ENCODE data around the gene M1AP.
"Not testable (repeated sequence)": the region's sequence is repeated elsewhere in the genome, so short reads cannot be mapped to it uniquely, and the experiment has no call there.

M1AP gene

GRCh38 chr2:74562126-74562775 lies 85.9 kb downstream of the M1AP start:
- no peak for DNase-seq

GRCh38 chr2:74561022-74561421 lies 87.1 kb downstream of the M1AP start:
- not testable (repeated sequence) for DNase-seq

GRCh38 chr2:74560591-74560990 lies 87.5 kb downstream of the M1AP start:
- no peak for DNase-seq

GRCh38 chr2:74559912-74560311 lies 88.2 kb downstream of the M1AP start:
- DNase-seq = no peak

GRCh38 chr2:74558284-74559230 lies 89.6 kb downstream of the M1AP start:
- DNase-seq = no peak

- DNase-seq = no peak
Observed at GRCh38 chr2:74556831-74557370, 91.2 kb downstream of the M1AP start.

- no peak for DNase-seq
Observed at GRCh38 chr2:74556159-74556558, 92.0 kb downstream of the M1AP start.

GRCh38 chr2:74555610-74556103 lies 92.5 kb downstream of the M1AP start:
- DNase-seq = no peak

- peak; percentile 22 for DNase-seq
Observed at GRCh38 chr2:74554820-74555531, 93.2 kb downstream of the M1AP start.

- DNase-seq = peak; percentile 67
Observed at GRCh38 chr2:74553892-74554819, 94.0 kb downstream of the M1AP start, which contains the start of the genes DOK1 and LOXL3. TSS of gene DOK1 (plus strand) at chr2:74554720. CDS start at chr2:74554755, 35 bp downstream. TSS of gene LOXL3 (minus strand) at chr2:74553942. CDS start at chr2:74552634, 1,308 bp downstream.

- no peak for DNase-seq
Observed at GRCh38 chr2:74552914-74553811, 95.0 kb downstream of the M1AP start.

GRCh38 chr2:74551942-74552913 lies 95.9 kb downstream of the M1AP start:
- no peak for DNase-seq

- no peak for DNase-seq
Observed at GRCh38 chr2:74551530-74551929, 96.6 kb downstream of the M1AP start.

GRCh38 chr2:74550231-74550630 lies 97.9 kb downstream of the M1AP start:
- no peak for DNase-seq

- DNase-seq = no peak
Observed at GRCh38 chr2:74548900-74549826, 99.0 kb downstream of the M1AP start.

GRCh38 chr2:74548285-74548899 lies 99.7 kb downstream of the M1AP start:
- DNase-seq = no peak

GRCh38 chr2:74546004-74546403 lies 102.1 kb downstream of the M1AP start:
- no peak for DNase-seq

GRCh38 chr2:74544634-74545033 lies 103.5 kb downstream of the M1AP start:
- no peak for DNase-seq

All from activated CD4-positive, alpha-beta T cell treated with anti-CD3 and anti-CD28 coated beads for 1 hour (primary cell).